Measurements from ENCODE around the gene INTS11.

INTS11 gene

GRCh38 chr1:1347026-1347595, 22.7 kb upstream of the INTS11 start:
- no peak for DNase-seq (ENCODE audit: low read depth)
- no peak for TF ChIP-seq CTCF (conservative IDR thresholded peaks at IDR 0.05; ENCODE audit: control insufficient read depth, insufficient read depth, low read depth, low read length)
- peak overlapping the region; percentile 75 for H3K4me3 ChIP-seq (ENCODE audit: control insufficient read depth, low read depth, low read length)

DNA sequence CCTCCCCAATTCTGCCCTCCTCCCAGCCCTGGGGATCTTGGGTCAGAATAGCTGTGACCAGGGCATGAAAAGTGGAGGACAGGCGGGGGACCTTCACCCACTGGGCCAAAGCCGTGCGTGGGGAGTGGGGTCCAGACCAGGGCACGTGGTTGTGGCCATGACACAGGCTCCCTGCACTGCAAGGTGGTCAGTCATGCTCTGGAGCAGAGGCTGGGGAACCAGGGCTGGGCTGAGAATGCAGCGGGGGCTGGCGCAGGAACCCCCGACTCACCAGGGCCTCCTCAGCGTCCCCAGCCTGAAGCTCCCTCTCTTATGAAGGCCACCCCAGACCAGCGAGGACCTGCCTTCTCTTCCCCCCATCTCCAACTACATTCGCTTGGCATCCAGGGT, 22.0 kb upstream of the INTS11 start:
- TF ChIP-seq CTCF (conservative IDR thresholded peaks at IDR 0.05; ENCODE audit: control insufficient read depth, insufficient read depth, low read depth, low read length), result no peak
- no peak for DNase-seq (ENCODE audit: low read depth)
- H3K4me3 ChIP-seq (ENCODE audit: control insufficient read depth, low read depth, low read length), result peak overlapping the region; percentile 1

DNA sequence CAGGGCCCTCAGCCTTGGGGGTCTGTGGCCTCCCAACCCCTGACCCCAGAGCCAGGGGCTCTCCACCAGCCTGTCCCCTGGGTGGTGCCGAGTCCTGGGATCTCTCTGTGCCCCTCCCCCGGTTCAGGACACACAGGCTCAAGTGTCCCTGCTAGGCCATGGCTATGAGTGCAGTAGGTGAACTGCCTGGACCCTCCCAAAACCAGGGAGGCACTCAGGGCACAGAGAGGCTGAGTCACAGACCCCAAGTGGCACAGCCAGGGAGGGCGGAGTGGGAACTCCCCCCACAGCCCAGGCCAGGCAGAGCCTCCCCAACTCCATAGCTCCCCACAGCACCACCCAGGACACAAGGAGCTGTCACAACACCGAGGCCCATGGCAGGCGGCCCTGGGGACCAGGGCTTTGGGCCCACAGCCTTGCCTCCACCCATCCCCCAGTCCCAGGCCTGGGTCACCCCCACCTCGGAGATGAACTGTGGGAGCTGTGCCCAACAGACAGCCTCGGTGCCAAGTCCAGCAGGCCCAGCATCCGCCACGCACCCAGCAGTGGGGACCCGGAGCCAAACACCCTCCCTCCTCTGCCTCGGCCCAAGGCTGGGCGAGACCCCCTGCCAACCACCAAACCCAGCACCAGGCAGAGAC, 21.5 kb upstream of the INTS11 start:
- no peak for TF ChIP-seq CTCF (conservative IDR thresholded peaks at IDR 0.05; ENCODE audit: control insufficient read depth, insufficient read depth, low read depth, low read length)

GRCh38 chr1:1345384-1345783, 20.9 kb upstream of the INTS11 start:
- no peak for TF ChIP-seq CTCF (conservative IDR thresholded peaks at IDR 0.05; ENCODE audit: control insufficient read depth, insufficient read depth, low read depth, low read length)
- no peak for DNase-seq (ENCODE audit: low read depth)
- peak overlapping the region; percentile 2 for H3K4me3 ChIP-seq (ENCODE audit: control insufficient read depth, low read depth, low read length)

More for the DNA sequence above, 21.5 kb upstream of the INTS11 start:
- DNase-seq (ENCODE audit: low read depth), result no peak
- H3K4me3 ChIP-seq (ENCODE audit: control insufficient read depth, low read depth, low read length), result peak overlapping the region; percentile 1

DNA sequence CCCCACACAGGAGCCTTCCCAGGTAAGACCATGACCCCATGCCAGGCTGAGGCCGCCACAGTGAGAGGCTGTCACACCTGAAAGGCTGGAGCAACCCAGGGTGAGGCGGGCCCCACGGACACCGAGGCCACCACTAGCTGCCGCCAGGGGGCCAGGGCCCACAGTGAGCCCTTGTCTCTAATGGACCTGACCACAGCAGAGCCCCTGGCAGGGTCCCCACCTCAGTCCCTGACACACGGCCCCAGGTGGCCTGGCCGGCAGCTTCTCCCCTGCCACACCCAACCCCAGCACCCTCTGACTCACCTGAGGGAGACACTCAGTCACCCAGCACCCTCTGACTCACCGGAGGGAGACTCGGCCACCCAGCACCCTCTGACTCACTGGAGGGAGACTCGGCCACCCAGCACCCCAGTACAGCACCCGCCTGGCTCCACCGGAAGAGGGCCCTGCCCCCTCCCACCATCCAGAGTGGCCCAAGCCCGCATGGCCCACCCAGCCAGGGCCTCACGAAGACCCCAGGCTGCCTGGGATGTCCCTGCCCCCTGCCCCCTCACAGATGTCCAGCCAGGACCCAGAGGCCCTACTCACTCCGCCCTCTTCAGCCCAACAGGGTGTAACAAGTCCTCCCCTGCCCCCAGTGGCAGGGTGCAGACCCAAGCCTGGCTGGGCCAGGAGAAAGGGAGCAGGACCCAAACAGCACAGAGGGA, 20.3 kb upstream of the INTS11 start:
- peak; percentile 37 for TF ChIP-seq CTCF (conservative IDR thresholded peaks at IDR 0.05; ENCODE audit: control insufficient read depth, insufficient read depth, low read depth, low read length)
- H3K4me3 ChIP-seq (ENCODE audit: control insufficient read depth, low read depth, low read length), result no peak overlapping the region
- DNase-seq (ENCODE audit: low read depth), result peak; percentile 90

- no peak overlapping the region for H3K4me3 ChIP-seq (ENCODE audit: control insufficient read depth, low read depth, low read length)
- DNase-seq (ENCODE audit: low read depth), result no peak
- no peak for TF ChIP-seq CTCF (conservative IDR thresholded peaks at IDR 0.05; ENCODE audit: control insufficient read depth, insufficient read depth, low read depth, low read length)
These were observed 19.5 kb upstream of the INTS11 start for GRCh38 chr1:1343811-1344421.

Measured in fibroblast of mammary gland (primary cell).